HepG2 (cell line): ENCODE measurements around the gene SUSD2. TPM values are rescaled to one million over a fixed set of nuclear protein-coding genes. Genes with fewer than 3 reads are reported as not detected.

Source experiments
- ATAC-seq: fragments of 200-7000 bp; cut with Tn5 transposase; 3 replicates; pipeline ENCODE4 v1.9.1; 2020; ENCODE audit warnings: mild to moderate bottlenecking, moderate library complexity
- BruUV-seq: library from RNA; stranded (reverse); fragments of 400-500 nt; replicated peaks from 2 replicates; lab custom pipeline; 2021; lab: Mats Ljungman, UMichigan
- CTCF ChIA-PET: fragments of 300-600 bp; formaldehyde crosslinking; extraction: SDS; loops from one replicate; lab custom pipeline; 2021; ENCODE audit warnings: low total read pairs, inconsistent platforms, low intra/inter-chr PET ratio; lab: Yijun Ruan, JAX
- POLR2A ChIA-PET: fragments of 350-600 bp; sonication (Branson Sonifier 250); formaldehyde crosslinking; loops from one replicate; lab custom pipeline; 2020; ENCODE audit warnings: antibody characterized with exemption, inconsistent platforms; lab: Yijun Ruan, JAX
- DNase-seq: peaks from one replicate; pipeline ENCODE4 v3.0.0-alpha.2; 2015; ENCODE audit warnings: low spot score
- FAIRE-seq: peaks from 3 replicates; lab custom pipeline; 2011; peaks lifted over from hg19 to GRCh38; lab: Jason Lieb, UNC
- H2AFZ ChIP-seq: one replicate; pipeline ENCODE4 v1.6.1; 2011; ENCODE audit warnings: low read length, inconsistent platforms
- H3K27ac ChIP-seq: fragments of 300-600 bp; 3 replicates; pipeline ENCODE4 v1.8.0; 2011; ENCODE audit warnings: mixed run types, mild to moderate bottlenecking, mixed read lengths, low read length, inconsistent platforms; ENCODE audit not compliant: insufficient read depth; ENCODE audit errors: extremely low read length
- H3K27me3 ChIP-seq, 2 experiments: fragments of 200-600 bp in 1 of 2; 2 replicates in 1 of 2; 3 replicates in 1 of 2; pipeline versions ENCODE4 v1.6.0 to v1.8.0; 2011; ENCODE audit warnings: low read length in 2 of 2, mild to moderate bottlenecking in 2 of 2, moderate library complexity in 2 of 2, inconsistent platforms in 1 of 2; ENCODE audit not compliant: insufficient read depth in 2 of 2, control insufficient read depth in 1 of 2
- H3K36me3 ChIP-seq, 2 experiments: fragments of 200-600 bp in 1 of 2; replicated peaks in 1 of 2; 2 replicates in 1 of 2; 3 replicates in 1 of 2; pipeline versions ENCODE4 v1.5.1 to v1.8.0; 2011; ENCODE audit warnings: low read length in 2 of 2, inconsistent platforms in 1 of 2; ENCODE audit not compliant: insufficient read depth in 2 of 2, control insufficient read depth in 1 of 2
- H3K4me1 ChIP-seq: 2 replicates; pipeline ENCODE4 v1.5.1; 2012; ENCODE audit warnings: low read length, inconsistent platforms; ENCODE audit not compliant: insufficient read depth
- H3K4me2 ChIP-seq: 2 replicates; pipeline ENCODE4 v1.6.0; 2011; ENCODE audit warnings: low read depth, low read length, inconsistent platforms
- H3K4me3 ChIP-seq, 3 experiments: fragments of 200-600 bp in 1 of 3; sonication (generic), shearing (Covaris generic) in 1 of 3; replicated peaks in 1 of 3; 2 replicates each; pipeline ENCODE4 v1.5.1; 2011 to 2016; ENCODE audit warnings: low read length in 3 of 3, inconsistent platforms in 2 of 3, low read depth in 2 of 3, mild to moderate bottlenecking in 2 of 3, control low read depth in 1 of 3, mixed read lengths in 1 of 3; ENCODE audit not compliant: insufficient read depth in 1 of 3
- H3K79me2 ChIP-seq: one replicate; pipeline ENCODE4 v1.6.1; 2011; ENCODE audit warnings: low read length, inconsistent platforms; ENCODE audit not compliant: insufficient read depth
- H3K9ac ChIP-seq: 2 replicates; pipeline ENCODE4 v1.6.0; 2011; ENCODE audit warnings: mild to moderate bottlenecking, low read depth, low read length, inconsistent platforms; ENCODE audit not compliant: insufficient read depth
- H3K9me3 ChIP-seq: 2 replicates; pipeline ENCODE4 v1.5.1; 2012; ENCODE audit warnings: mild to moderate bottlenecking, low read length
- H4K20me1 ChIP-seq: 2 replicates; pipeline ENCODE4 v1.6.0; 2011; ENCODE audit warnings: inconsistent platforms, mild to moderate bottlenecking, low read length, moderate library complexity; ENCODE audit not compliant: insufficient read depth
- AGO2 ChIP-seq: fragments of 200-400 bp; formaldehyde crosslinking; optimal IDR thresholded peaks from 2 replicates; pipeline ENCODE3; 2017; ENCODE audit warnings: mild to moderate bottlenecking, low read depth, low read length, moderate library complexity
- CREB3 ChIP-seq: sonication (generic); formaldehyde crosslinking; IDR thresholded peaks from 2 replicates; pipeline ENCODE4 v1.5.0; 2020; ENCODE audit warnings: missing genetic modification reagents
- CTCF ChIP-seq: sonication (generic); formaldehyde crosslinking; IDR thresholded peaks from 2 replicates; pipeline ENCODE4 v1.5.0; 2020; ENCODE audit warnings: mild to moderate bottlenecking, missing genetic modification reagents, moderate library complexity
- HNRNPL ChIP-seq: fragments of 200-400 bp; formaldehyde crosslinking; IDR thresholded peaks from 2 replicates; pipeline ENCODE4 v1.6.1; 2017; ENCODE audit warnings: mild to moderate bottlenecking, low read depth, low read length
- KLF11 ChIP-seq: IDR thresholded peaks from 2 replicates; pipeline ENCODE4 v1.6.1; 2016; ENCODE audit warnings: missing compliant biosample characterization
- STAG1 ChIP-seq: sonication (generic); formaldehyde crosslinking; IDR thresholded peaks from 2 replicates; pipeline ENCODE4 v1.4.0; 2020; ENCODE audit warnings: missing genetic modification reagents
- ZBTB33 ChIP-seq: sonication (generic); formaldehyde crosslinking; IDR thresholded peaks from 2 replicates; pipeline ENCODE4 v1.4.0; 2020; ENCODE audit warnings: missing genetic modification reagents
- ZFY ChIP-seq: sonication (generic); formaldehyde crosslinking; IDR thresholded peaks from 2 replicates; pipeline ENCODE4 v1.4.0; 2020; ENCODE audit warnings: missing genetic modification reagents
- ZNF790 ChIP-seq: sonication (generic); formaldehyde crosslinking; IDR thresholded peaks from 2 replicates; pipeline ENCODE4 v1.8.0; 2022; ENCODE audit warnings: missing genetic modification reagents, mild to moderate bottlenecking, borderline replicate concordance
- ZSCAN5A ChIP-seq: sonication (generic); formaldehyde crosslinking; IDR thresholded peaks from 2 replicates; pipeline ENCODE4 v1.8.0; 2022; ENCODE audit warnings: mild to moderate bottlenecking, missing genetic modification reagents, borderline replicate concordance
- WGBS: methylation state at CpG from one replicate; pipeline ENCODE4 v1.1.6; 2017; ENCODE audit warnings: low lambda C conversion rate; 5-methylcytosine and 5-hydroxymethylcytosine counted together
- in situ Hi-C: cut with HindIII; loops from 2 replicates; pipeline ENCODE4 v1.10.0; 2017; ENCODE audit warnings: low pct_unique_long_range_greater_than_20kb; ENCODE audit not compliant: extremely low pct_ligation_motif_present
- intact Hi-C: fragments of 100-400 bp; cut with micrococcal nuclease; formaldehyde crosslinking; loops from one replicate; pipeline ENCODE4 v1.10.0; 2022; ENCODE audit not compliant: unreplicated experiment
- polyA plus RNA-seq, 8 experiments: library from polyadenylated mRNA; depleted of rRNA in 3 of 8; stranded (reverse) in 7 of 8; unstranded in 1 of 8; fragments of >200 nt; fragmentation: Illumina TruSeq in 4 of 8; extraction: Trizol in 4 of 8; gene quantifications; 2 replicates each; pipeline versions ENCODE4 v1.2.1 to v1.2.3, GENCODE V29; 2011 to 2016; ENCODE audit warnings: low read depth in 4 of 8, missing spikeins in 1 of 8, mixed read lengths in 1 of 8; ENCODE audit not compliant: insufficient read depth in 1 of 8
- total RNA-seq, 5 experiments: library from RNA; depleted of rRNA; stranded (reverse); fragments of >200 nt; fragmentation: Illumina TruSeq; extraction: Trizol; gene quantifications; 2 replicates each; pipeline ENCODE4 v1.2.3, GENCODE V29; 2016; ENCODE audit warnings: low read depth in 1 of 5

SUSD2 gene
- total and polyA plus RNA-seq, 2 of the 13 experiments (the other 11 are each of a cell fraction or from before 2014, with no cell fraction given), result 2.1 to 11.0 TPM

GRCh38 chr22:24178021-24178431 lies 3.3 kb upstream of the SUSD2 start:
- no peak for DNase-seq
- Histone ChIP-seq H3K36me3 (peaks cover 4 to 27% of the 10 kb centered on the region in 2 experiments; a peak in 4 of 5 replicates), H3K79me2 (no peaks in the 10 kb centered on the region)
- 80% methylated on average over 1 of the region's 12 CpGs for WGBS
- TF ChIP-seq HNRNPL (0 out of 2 replicates have a peak, but pooled peaks have one; percentile 26), AGO2 (peak; percentile 27), KLF11 (no peak)
- TF ChIP-seq, all 625 proteins: peak for 2
- intact Hi-C loops (no loop called here), in situ Hi-C loops (no loop called here)
- TSS peak; percentile 48 for BruUV-seq
- FAIRE-seq (no peak), ATAC-seq (no peak)
- peaks cover 6% of the 10 kb centered on the region; the same call in 1 of the 2 replicates for H4K20me1 ChIP-seq
- no peak overlapping the region for H3K4me2 ChIP-seq
- CTCF ChIA-PET, result no interaction called here
- H3K27me3 ChIP-seq, result no peaks in the 10 kb centered on the region
- H2AFZ ChIP-seq, result no peak overlapping the region
- H3K4me3 ChIP-seq, result no peak overlapping the region
- no peaks in the 10 kb centered on the region for H3K9me3 ChIP-seq
- no peak overlapping the region for H3K9ac ChIP-seq
- POLR2A ChIA-PET, result no interaction called here
- H3K4me1 ChIP-seq, result peaks cover 23% of the 10 kb centered on the region
- H3K27ac ChIP-seq, result no peak overlapping the region

- H4K20me1 ChIP-seq, result peaks cover 6% of the 10 kb centered on the region; the same call in 1 of the 2 replicates
- H2AFZ ChIP-seq, result no peak overlapping the region
- ATAC-seq (no peak), DNase-seq (no peak), FAIRE-seq (no peak)
- no peaks in the 10 kb centered on the region for H3K79me2 ChIP-seq
- H3K4me1 ChIP-seq, result peaks cover 23% of the 10 kb centered on the region
- BruUV-seq, result no TSS peak
- no peaks in the 10 kb centered on the region for H3K9me3 ChIP-seq
- no peaks in the 10 kb centered on the region for H3K27me3 ChIP-seq
- 94% methylated on average over 17 of the region's 21 CpGs for WGBS
- H3K27ac ChIP-seq, result no peak overlapping the region
- in situ Hi-C loops (no loop called here), intact Hi-C loops (no loop called here)
- CTCF ChIA-PET, result no interaction called here
- peaks cover 4 to 23% of the 10 kb centered on the region in 2 experiments; a peak in 3 of 5 replicates for H3K36me3 ChIP-seq
- POLR2A ChIA-PET, result no interaction called here
- H3K9ac ChIP-seq, result no peak overlapping the region
- H3K4me3 ChIP-seq, result no peak overlapping the region
- no peak overlapping the region for H3K4me2 ChIP-seq
- peak; percentile 44 for TF ChIP-seq CTCF
- TF ChIP-seq STAG1 (CRISPR knock-in tag), result peak; percentile 9; the same call in 1 of the 2 replicates
- peak; percentile 17; the same call in 1 of the 2 replicates for TF ChIP-seq ZBTB33
- TF ChIP-seq ZNF790 (CRISPR knock-in tag), result no peak
- TF ChIP-seq ZFY (CRISPR knock-in tag), result peak; percentile 21; the same call in 1 of the 2 replicates
- no peak for TF ChIP-seq CREB3 (CRISPR knock-in tag)
- TF ChIP-seq ZSCAN5A (CRISPR knock-in tag), result no peak
These were observed 2.5 kb upstream of the SUSD2 start for GRCh38 chr22:24178502-24179440.
